BJ (cell line): ENCODE results near the gene RNF135. TPM values are rescaled to one million over a fixed set of nuclear protein-coding genes. Genes with fewer than 3 reads are reported as not detected.

ENCODE experiments used
- CTCF ChIA-PET: fragments of 350-600 bp; formaldehyde crosslinking; extraction: SDS; loops from one replicate; lab custom pipeline; 2021; ENCODE audit warnings: antibody characterized with exemption, inconsistent platforms; lab: Yijun Ruan, JAX
- POLR2A ChIA-PET: fragments of 300-600 bp; sonication (Branson Sonifier 250); formaldehyde crosslinking; extraction: SDS; loops from one replicate; lab custom pipeline; 2021; ENCODE audit warnings: antibody characterized with exemption; lab: Charles Lee
- DNase-seq: peaks from one replicate; pipeline ENCODE4 v3.0.0-alpha.2; 2011; ENCODE audit warnings: low read depth
- H3K27me3 ChIP-seq: 2 replicates; pipeline ENCODE4 v1.6.0; 2011; ENCODE audit warnings: low read length; ENCODE audit not compliant: control insufficient read depth, insufficient read depth
- H3K36me3 ChIP-seq: 2 replicates; pipeline ENCODE4 v1.5.1; 2011; ENCODE audit warnings: low read length; ENCODE audit not compliant: control insufficient read depth, insufficient read depth
- H3K4me3 ChIP-seq: 2 replicates; pipeline ENCODE4 v1.5.1; 2011; ENCODE audit warnings: low read depth, mild to moderate bottlenecking, control low read depth, low read length
- CTCF ChIP-seq: IDR thresholded peaks from 2 replicates; pipeline ENCODE4 v1.5.1; 2011; ENCODE audit warnings: low read depth, mild to moderate bottlenecking, control low read depth, inconsistent platforms, low read length, moderate library complexity; ENCODE audit not compliant: insufficient read depth
- polyA plus RNA-seq: library from polyadenylated mRNA; depleted of rRNA; stranded (reverse); fragments of >200 nt; gene quantifications from 2 replicates; pipeline ENCODE4 v1.2.3, GENCODE V29; 2011; rRNA removed
- small RNA-seq: library from RNA; depleted of rRNA; stranded (forward); fragments of <200 nt; gene quantifications from one replicate; pipeline ENCODE3, GENCODE V24; 2012; ENCODE audit warnings: low replicate concordance, low read depth; ENCODE audit not compliant: insufficient read length

The RNF135 gene
- polyA plus RNA-seq, 1 experiment: 14.6 TPM

- Histone ChIP-seq H3K36me3 (no peaks in the 10 kb centered on the region), H3K27me3 (no peaks in the 10 kb centered on the region), H3K4me3 (no peak overlapping the region)
- no peak for DNase-seq
- POLR2A ChIA-PET: no interaction called here
- CTCF ChIA-PET: interaction anchor here (0.9 to 1.1 kb wide), 2 partner anchors 17 to 24 kb away, joined by 3 read pairs; no protein-coding TSS in a partner anchor
- TF ChIP-seq CTCF: no peak
Observed at GRCh38 chr17:31048142-31048541, 77.3 kb downstream of the RNF135 start.

- no peak for DNase-seq
- TF ChIP-seq CTCF: no peak
- ChIA-PET POLR2A (interaction anchor here (0.6 kb wide), 1 partner anchor 121 kb away, joined by 3 read pairs; no protein-coding TSS in a partner anchor), CTCF (no interaction called here)
- Histone ChIP-seq H3K4me3 (no peak overlapping the region), H3K27me3 (no peaks in the 10 kb centered on the region), H3K36me3 (no peaks in the 10 kb centered on the region)
Observed at GRCh38 chr17:31048780-31049179, 77.9 kb downstream of the RNF135 start.

Small RNAs within 50 kb of the gene (small RNA-seq; reads per million reads assigned to genes)
- gene AC138207.3 (not detected), gene RN7SL138P (not detected)

Other genes with a start within 250 kb of the RNF135 start
- gene CRLF3, start 146.3 kb upstream of the RNF135 start, polyA plus RNA-seq: 5.5 and 9.6 TPM in 2 replicates
- 0.42 and 0.77 TPM in 2 replicates for gene ATAD5, start 139.1 kb upstream of the RNF135 start, polyA plus RNA-seq
- gene TEFM, start 64.8 kb upstream of the RNF135 start, polyA plus RNA-seq: 5.1 and 11.5 TPM in 2 replicates
- gene ADAP2, start 49.1 kb upstream of the RNF135 start, polyA plus RNA-seq: 0.12 and 0.42 TPM in 2 replicates
- 29.3 and 48.2 TPM in 2 replicates for gene NF1, start 123.9 kb downstream of the RNF135 start, polyA plus RNA-seq